HG03159 (cell line): ENCODE measurements around the gene ACVR1C.
A peak's percentile ranks its signal among the peaks of the same experiment; 100 is the strongest.

Source experiments
- ATAC-seq: cut with Tn5 transposase; IDR thresholded peaks from one replicate; pipeline ENCODE4 v1.9.1; 2021; ENCODE audit warnings: mild to moderate bottlenecking, moderate library complexity; ENCODE audit not compliant: unreplicated experiment

ACVR1C gene

DNA sequence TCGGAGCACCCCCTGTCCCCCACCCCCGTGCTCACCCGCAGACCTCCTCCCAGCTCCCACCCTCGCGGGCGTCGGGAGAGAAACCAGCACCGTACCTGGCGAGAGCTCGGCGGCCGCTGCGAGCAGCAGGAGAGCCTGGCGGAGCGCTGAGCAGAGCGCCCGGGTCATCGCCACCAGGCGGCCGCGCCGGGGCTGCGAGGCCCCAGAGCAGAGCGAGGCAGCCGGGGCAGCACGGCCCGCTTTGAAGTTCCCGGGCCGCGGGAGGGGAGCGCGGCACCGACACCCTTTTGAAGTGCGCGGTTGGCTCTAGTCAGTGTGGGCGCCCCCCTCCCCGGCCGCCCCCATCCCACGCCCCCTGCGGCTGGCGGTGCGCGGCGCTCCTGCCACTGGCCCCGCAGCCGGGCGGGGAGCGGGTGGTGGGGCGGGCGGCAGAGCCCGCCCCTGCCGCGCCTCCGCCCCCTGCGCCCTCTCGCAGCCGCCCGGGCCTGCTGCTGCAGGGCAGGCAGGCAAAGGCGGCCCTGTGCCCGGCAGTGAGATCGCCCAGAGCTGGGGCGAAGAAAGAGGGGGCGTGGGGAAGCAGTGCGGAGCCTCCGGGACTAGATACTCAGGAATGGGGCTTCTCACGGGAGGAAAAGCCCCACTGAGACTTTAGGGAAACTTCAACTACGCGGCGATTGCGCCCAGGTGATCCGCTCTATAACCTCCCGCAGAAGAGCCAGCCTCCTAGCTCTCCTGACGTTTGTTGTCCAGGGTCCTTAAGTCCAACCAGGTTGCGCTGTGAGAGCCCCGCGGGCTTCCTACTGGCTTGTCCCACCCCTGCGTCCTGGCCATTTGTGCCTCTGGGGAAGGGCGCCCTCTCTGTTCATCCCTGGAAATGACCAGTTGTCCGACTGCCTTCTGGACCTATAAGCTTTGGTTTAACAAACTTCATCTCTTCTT is at the start of gene ACVR1C:
Gene ACVR1C (minus strand): TSS at position 388 of the 939 bp plus-strand sequence. CDS start 220 bp downstream, at position 168.
- ATAC-seq: peak; percentile 92

DNA sequence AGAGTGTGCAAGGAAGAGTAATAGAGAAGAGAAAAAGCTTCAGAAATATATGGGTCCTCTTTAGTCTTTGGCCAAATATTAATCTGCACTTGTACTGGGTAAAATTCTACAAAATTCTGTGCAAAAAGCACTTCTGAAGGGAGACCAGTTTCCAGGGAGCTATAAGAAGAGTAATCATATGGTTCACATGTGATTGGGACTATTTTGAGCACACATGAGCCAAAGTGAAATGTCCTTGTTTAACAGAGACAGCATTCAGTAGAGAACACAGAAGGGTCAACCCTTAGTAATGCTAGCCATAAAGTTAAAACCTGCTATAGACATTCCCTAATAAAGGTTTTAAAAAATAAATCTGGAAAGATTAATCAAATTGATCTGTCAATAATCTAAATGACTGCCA is 49.3 kb upstream of the ACVR1C start:
- no peak for ATAC-seq

DNA sequence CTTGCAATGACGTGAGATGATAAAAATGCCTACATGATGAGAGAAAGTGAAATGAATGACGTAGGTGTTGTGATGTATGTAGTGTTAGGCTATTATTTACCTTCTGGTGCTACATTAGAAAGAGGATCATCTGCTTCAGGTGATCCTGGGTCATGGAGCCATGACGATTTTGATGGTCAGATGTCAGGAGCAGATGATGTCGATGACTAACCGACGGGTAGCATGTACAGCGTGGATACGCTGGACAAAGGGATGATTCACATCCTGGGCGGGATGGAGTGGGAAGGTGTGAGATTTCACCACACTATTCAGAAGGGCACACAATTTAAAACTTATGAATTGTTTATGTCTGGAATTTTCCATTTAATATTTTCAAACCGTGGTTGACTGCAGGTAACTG is 43.5 kb upstream of the ACVR1C start:
- no peak for ATAC-seq

DNA sequence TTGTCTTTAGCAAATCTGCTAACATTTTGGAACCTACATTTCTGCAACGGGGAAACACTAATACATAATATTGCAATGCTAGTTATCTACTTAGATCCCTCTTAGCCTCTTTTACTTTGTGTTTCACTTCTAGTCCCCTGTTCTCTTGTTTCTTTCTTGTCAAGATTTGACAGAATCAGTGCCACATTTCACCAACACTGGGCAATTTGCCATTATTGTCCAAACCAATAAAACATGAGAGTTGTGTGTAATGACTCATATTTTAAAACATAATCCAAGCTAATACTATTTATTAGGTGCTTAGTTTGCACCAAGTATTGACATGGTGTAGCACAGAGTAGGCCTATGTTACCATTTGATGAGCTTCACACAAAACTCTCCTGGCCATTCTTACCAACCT is 33.7 kb upstream of the ACVR1C start:
- no peak for ATAC-seq

DNA sequence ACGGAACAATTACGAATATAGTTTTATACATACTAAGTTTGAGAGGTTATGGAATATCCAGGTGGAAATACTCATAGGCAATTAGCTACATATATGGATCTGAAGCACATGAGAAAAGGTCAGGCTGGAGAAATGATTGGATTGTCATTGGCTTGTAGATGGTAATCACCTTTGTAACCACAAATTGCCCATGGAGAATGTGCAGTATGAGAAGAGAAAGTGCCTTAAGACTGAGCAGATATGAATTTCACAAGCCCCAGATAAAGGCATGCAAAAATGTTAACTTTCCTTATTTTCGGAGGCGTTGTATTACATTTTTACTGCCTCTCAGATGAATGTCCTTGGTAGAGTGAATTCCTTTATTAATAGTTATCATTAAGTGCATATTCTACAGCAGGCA is 33.1 kb upstream of the ACVR1C start:
- no peak for ATAC-seq

DNA sequence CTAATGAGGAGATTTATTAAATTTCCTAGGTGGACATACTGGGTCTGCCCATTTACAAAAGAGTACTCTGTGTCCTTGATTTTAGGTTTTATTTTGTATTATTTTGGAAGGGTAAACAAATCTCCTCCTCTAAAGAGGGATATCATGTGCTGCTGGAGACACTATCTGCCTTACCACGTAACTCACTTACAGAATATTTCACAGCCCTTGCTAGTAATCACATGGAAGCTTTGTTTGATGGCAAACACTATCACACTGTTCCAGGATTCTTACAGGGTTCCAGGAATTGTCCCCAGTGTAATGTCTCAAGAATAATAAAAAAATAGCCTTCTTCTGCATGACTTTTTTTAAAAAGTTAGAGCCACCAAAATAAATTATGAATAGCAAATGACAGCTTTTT is 29.2 kb upstream of the ACVR1C start:
- ATAC-seq: no peak

DNA sequence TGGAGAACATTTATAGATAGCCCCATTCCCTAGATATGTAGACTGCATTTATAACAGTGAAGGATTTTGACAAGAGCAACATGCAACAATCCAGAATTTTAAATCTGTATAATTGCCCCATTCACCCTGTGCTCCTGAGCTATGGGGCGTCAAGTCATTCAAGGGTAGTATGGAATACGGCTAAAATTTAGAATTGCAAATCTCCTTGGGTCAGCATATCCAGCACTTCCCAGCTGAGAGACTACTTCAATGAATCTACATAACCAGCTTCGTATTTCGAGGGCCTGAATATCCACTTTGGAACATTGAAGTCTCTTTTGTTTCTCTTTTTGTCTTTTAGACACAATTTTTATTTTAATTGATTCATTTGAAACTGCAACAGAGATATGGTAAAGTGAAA is 28.4 kb upstream of the ACVR1C start:
- no peak for ATAC-seq

DNA sequence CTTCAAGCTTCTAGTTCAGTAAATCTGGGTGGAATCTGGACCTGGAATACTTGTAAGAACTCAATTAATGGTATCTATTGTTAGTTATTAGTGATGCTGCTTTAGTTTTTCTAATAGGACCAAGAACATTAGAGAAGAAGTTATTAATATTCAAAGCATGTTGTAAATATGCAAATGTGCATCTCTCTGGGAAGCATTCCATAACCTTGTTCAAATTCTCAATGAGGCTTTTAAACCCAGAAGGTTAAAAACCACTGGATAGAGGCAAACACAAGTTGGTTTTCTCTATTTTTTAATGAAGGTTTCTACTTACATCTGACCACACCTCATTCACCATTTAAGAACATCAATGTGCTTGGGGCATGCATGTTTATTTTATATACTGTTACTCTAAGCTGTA is 16.1 kb upstream of the ACVR1C start:
- no peak for ATAC-seq

DNA sequence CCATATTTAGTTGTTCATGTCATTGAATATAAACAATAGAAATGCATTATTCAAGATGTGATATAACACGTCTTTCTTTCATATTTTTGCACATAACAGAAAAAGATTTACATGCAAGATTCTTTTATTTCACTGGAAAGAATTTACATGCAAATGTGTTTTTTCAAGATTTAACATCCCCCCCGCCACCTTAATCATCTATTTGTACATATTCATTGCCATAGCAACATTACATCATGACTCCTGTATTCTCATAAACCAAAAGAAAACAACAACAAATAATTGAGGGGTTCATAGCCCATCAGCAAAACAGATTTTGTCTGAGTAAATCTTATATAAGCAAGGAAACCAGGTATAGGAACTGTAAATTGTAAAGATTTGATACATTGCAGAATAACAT is 3.2 kb upstream of the ACVR1C start:
- ATAC-seq: no peak

DNA sequence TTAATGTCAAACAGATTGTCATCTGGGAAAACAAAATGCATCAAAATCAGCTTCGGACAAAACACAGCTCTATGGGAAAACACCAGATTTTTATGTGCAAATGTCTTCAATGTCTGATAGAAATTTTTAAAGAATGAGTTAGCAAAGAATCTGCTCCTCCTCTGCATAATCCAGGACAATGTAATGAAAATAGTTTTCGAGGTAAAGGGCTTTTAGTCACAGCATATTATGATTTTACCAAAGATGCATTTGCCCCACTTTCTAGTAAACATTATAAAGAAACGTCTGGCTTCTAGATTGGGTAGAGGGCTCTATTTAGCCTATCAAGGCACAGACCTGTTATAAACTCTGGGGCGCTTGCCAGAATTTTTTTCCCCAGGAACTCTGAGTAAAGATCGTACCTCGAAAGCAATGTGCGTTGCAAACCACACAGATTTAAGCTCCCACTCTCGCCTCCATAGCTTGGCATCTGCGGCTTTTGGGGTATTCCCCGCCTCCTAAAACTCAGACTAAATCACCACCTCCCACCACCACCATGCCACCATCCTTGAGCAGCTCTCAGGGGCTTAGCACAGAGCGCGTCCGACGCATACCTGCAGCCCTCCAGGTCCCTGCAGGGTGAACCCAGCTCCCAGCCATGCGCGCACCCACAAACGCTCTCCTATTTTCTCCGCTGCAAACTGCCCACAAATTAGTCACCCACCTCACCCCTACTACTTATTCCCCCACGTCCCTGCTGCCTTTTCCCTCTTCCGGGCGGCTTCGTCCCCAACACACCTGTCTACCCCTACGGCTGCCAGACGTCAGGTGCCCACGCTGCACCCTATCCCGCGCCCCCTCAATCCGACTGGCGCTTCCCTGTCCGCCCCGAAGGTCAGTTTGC is 829 bp downstream of the ACVR1C start:
- ATAC-seq: no peak

DNA sequence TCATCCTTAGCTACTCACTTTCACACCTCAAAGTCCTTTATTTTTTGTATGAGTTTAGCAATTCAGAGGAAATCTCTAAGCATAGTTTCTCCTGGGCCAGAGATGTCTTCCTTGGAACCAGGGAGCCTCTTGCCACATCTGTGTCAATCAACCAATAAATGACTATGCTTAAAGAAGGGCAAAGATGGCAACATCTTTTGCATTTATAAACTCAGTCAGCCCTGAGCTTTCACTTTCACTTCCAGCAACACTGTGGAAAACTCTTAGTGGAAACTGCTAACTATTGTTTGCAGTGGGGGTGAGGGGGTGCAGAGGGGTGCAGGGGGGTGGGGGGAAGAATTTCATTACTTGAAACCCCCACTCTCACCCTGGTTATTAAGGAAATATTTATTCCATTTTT is 3.4 kb downstream of the ACVR1C start:
- ATAC-seq: no peak

DNA sequence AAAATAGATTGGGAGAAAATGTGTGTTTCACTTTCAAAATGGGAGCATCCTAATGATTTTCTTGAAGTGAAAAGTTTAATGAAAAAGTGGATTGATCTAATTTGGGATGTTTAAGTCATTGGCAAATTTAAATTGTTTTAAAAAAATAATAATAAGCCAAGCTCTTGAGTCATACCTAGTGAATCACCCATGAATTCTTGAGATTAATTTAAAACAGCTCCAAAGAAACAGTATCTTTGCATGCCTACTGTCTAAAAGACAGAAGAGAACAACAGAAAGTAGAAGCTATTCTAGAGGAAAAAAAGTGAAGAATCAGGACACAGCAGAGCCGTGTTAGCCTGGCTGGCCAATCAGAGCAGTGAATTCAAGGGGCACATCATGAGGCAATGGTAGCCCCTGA is 7.7 kb downstream of the ACVR1C start:
- no peak for ATAC-seq

DNA sequence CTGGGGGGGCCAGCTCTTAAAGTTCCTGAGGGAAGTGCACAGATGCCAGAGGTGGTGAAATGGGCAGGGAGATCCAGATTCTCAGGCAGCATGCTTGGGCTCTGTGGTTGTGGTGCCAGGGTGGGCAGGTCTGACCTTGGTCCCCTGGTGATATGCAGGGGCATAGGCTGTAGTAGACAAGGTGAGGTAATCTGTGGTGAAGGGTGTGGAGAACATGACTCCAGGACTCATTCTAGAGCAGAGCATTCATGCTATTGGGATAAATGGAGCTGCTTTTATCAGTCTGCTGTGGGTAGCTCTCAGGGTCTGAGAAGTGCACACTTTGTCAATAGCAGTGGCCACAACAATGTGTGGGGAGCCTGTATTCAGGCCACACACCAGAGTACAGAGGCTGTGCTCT is 16.9 kb downstream of the ACVR1C start:
- no peak for ATAC-seq

DNA sequence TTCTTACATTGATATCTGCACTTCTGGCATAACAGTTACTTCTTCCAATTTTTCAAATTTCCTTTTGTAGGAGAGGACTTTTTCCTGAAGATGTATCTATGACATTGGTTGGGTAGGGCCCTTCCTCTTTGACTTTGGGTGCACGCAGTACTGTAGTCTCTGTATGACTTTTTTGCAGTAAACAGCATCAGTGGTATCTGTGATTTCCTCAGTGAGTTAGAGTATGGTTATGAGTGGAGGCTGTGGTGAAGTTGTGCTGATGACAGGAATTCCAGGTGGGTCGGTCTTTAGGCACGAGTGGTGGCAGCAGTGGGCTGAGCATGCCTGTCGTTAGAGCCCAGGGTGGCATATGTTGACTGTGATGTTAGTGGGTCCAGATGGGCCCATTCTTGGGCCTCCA is 17.6 kb downstream of the ACVR1C start:
- ATAC-seq: no peak

DNA sequence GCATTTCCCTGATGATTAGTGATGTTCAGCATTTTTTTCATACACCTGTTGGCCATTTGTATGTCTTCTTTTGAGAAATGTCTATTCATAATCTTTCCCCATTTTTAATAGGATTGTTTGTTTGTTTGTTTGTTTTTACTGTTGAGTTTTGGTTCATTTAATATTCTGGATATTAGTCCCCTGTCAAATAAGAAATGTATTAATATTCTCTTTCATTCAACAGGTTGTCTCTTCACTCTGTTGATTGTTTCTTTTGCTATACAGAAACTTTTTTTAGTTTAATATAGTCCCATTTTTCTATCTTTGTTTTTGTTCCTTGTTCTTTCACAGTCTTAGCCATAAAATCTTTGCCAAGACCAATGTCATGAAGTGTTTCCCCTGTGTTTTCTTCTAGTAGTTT is 22.1 kb downstream of the ACVR1C start:
- no peak for ATAC-seq

DNA sequence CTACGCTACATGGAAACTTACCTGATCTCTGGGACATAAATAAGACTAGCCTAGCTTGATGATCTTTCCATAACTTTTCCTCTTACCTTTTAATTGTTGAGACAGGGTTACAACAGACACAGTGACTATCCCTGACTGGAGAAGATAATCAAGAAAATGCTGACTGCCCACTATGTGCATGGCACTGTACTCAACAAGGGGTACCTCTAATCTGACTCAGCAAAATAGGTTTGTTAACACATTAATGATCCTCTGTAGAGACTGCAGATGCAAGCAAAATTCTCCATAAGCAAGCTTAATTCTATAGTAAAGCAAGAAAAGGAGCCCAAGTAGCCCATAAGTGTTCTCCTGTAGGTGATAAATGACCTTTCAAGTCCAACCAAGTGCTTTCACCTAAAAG is 25.5 kb downstream of the ACVR1C start:
- ATAC-seq: no peak

DNA sequence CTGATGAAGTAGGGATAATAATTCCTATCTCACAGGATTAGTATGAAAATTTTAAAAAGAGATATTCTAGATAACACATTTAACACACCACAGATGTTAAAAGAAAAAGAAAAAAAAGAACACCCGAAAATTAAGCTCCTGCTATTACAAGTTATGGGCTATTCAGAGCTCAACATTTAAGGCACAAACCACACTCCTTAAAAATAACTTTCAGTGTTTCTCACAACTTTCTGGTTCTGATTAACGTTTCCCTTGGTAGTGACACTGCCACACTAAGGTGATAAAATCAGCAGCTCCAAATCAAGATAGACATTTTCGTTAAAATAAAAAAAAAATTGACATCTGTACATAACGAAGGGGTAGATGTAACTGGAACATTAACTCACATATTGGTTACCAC is 26.9 kb downstream of the ACVR1C start:
- ATAC-seq: no peak

DNA sequence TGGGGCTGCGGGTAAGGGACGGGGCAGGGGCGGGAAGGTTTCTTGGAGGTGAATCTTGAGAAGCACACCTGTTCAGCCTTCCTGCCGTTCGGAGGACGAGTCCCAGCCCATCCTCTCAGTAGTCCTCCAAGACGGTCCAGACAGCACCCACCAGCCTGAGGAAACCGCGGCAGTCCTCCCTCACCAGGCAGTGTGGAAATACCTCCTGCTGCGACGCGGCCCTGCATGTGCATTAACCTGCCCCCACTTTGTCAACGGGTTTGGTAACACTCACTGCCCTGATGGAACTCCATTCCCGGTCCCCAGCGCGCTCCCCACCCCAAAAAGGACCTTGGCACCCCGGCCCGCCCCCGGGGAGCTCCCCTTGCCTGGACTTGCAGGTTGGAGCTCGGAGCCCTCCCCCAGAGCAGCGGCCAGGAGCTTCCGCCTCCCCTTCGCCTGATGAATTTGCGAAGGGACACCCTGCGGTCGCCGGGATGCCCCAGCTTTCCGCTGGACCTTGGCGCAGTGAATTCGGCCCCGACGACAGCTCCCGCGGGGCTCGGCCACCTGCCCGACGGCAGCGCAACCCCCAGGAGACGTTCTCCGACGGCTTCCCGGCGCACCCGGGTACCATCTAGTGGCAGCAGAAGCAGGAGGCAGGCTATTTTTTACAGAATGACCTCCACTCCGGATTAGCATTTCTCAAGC is 31.5 kb downstream of the ACVR1C start:
- ATAC-seq: peak; percentile 84

DNA sequence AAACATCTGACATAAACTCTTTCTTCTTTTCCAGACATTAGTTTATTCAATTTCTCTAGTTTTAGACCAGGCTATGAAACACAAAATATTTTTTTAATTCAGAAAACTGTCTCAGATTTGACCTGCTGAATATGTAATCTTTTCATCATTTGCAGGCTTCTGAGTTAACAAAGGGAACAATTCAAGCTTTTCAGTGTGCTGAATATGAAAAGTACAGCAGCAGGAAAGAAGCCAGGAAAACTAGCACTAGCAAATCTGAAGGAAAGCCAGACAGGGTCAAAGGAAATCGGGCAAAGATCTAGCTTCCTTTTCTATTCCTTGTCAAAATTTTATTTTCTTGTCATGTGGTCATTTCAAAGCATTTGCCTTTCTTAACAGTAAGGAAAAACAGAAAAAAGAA is 35.3 kb downstream of the ACVR1C start:
- no peak for ATAC-seq

DNA sequence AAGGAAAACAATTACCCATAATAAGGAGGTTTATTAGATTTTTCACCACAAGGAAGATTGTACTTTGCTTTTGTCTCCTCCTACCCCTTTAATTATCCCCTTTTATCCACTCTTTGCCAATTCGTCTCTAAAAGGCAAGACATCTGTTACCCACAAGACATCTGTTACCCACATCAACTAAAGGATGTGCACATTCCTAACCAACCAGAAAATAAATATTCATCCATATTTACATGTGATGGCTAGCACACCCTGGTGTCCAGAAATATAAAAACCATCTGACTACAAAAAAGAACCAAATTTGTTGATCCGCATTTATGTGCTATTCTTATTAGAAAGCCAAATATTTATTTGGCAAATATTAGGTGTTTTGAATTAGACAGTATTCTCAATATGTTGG is 35.7 kb downstream of the ACVR1C start:
- no peak for ATAC-seq

DNA sequence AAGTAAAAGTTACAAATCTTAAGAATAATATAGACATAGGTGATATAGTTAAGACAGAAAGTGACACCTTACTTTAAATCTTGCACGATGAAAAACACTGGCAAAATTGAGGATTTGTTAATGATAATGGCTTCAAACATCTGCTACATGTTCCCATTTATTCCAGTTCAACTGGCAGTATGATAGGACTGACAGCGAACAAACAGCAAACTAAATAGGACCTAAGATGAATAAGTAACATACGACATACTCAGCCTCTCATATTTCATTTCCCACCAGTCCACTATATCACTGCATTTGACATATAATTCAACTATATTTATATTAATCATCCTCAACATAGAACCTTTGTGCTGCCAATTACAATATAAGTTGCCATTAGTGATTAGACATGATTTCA is 36.3 kb downstream of the ACVR1C start:
- ATAC-seq: no peak
